Right atrium auricular region (tissue), 2 donors: ENCODE measurements around the gene RAC2. TPM values are rescaled to one million over a fixed set of nuclear protein-coding genes. Genes with fewer than 3 reads are reported as not detected.

Experiments used
- DNase-seq: peaks from one replicate; pipeline ENCODE4 v3.0.0-alpha.2; 2019; ENCODE audit warnings: low spot score
- H3K27ac ChIP-seq, 2 donors: fragments of 200-600 bp; sonication (generic); 1 replicate in 1 of 2; 2 replicates in 1 of 2; pipeline ENCODE4 v1.5.1; 2016 to 2019
- H3K27me3 ChIP-seq, 2 donors: fragments of 200-600 bp; sonication (generic); one replicate each; pipeline versions ENCODE4 v1.5.1 to v1.6.0; 2017 to 2019
- H3K36me3 ChIP-seq: fragments of 200-600 bp; sonication (generic); one replicate; pipeline ENCODE4 v1.5.1; 2016
- H3K4me1 ChIP-seq, 2 donors: fragments of 200-600 bp; sonication (generic); one replicate each; pipeline versions ENCODE4 v1.5.1 to v1.6.0; 2017 to 2019
- H3K4me3 ChIP-seq, 2 donors: fragments of 200-600 bp; sonication (generic); 1 replicate in 1 of 2; 2 replicates in 1 of 2; pipeline ENCODE4 v1.5.1; 2017 to 2019; ENCODE audit warnings: mild to moderate bottlenecking in 1 of 2, moderate library complexity in 1 of 2
- H3K9me3 ChIP-seq, 2 donors: fragments of 200-600 bp; sonication (generic); one replicate each; pipeline ENCODE4 v1.5.1; 2019
- total RNA-seq, 2 donors: library from RNA; depleted of rRNA; stranded (reverse); fragments of >200 nt; gene quantifications; one replicate each; pipeline ENCODE4 v1.1.0, GENCODE V29; 2016
- TF ChIP-seq, protein P1 (sequence below), 2 donors: fragments of 200-600 bp; sonication (generic); IDR thresholded peaks; one replicate each; pipeline ENCODE4 v1.5.1; 2019; ENCODE audit warnings: antibody characterized with exemption in 2 of 2

Gene RAC2
- total RNA-seq, 2 donors from 2014 or later, result 2.9 to 10.3 TPM

DNA sequence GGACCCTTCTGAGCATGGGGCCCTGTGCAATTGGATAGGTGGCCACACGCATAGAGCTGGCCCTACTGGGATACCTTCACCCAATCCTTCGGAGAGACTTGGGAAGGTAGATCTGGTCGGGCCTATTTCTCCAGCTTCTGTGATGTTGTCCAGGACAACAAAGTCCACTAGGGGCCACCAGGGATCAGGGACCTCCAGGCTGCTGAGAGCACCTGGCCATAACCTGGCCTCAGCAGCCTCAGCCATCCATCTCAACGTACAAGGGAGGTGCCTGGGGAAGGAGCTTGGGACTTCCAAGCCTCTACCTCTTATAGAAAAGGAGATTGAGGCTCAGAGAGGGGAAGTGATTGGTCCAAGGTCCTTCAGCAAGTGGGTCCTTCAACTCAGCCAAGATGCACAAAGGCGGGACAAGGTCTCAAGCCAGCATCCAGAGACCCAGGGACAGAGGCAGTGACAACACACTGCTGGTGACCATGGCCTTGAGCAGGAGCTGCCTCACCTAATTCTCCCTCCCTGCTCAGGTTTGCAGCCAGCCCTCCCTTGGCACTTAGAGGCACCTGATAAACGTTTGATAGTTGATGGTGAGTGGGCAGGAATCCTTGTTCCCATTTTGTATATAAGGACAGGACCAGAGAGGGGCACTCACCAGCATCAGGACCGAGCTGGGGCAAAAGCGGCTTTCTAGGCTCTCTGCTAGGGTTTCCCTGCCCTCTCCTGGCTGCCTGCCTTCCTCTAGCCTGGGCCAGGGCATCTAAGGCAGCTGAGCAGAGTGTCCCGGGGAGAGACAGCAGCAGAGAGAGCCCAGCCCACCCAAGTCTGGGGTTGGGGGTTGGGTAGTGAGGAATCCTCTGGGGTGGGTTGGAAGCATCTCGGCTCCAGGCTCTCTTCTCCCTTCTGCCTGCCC lies 4.5 kb downstream of the RAC2 start:
- H3K27ac ChIP-seq, result no peak overlapping the region
- H3K27me3 ChIP-seq, result peaks cover 5 to 15% of the 10 kb centered on the region in 2 donors
- no peaks in the 10 kb centered on the region for H3K36me3 ChIP-seq
- no peak overlapping the region for H3K4me3 ChIP-seq
- no peaks in the 10 kb centered on the region for H3K9me3 ChIP-seq
- peaks cover 0 to 7% of the 10 kb centered on the region in 2 donors for H3K4me1 ChIP-seq
- DNase-seq, result no peak
- TF ChIP-seq, protein P1, sequence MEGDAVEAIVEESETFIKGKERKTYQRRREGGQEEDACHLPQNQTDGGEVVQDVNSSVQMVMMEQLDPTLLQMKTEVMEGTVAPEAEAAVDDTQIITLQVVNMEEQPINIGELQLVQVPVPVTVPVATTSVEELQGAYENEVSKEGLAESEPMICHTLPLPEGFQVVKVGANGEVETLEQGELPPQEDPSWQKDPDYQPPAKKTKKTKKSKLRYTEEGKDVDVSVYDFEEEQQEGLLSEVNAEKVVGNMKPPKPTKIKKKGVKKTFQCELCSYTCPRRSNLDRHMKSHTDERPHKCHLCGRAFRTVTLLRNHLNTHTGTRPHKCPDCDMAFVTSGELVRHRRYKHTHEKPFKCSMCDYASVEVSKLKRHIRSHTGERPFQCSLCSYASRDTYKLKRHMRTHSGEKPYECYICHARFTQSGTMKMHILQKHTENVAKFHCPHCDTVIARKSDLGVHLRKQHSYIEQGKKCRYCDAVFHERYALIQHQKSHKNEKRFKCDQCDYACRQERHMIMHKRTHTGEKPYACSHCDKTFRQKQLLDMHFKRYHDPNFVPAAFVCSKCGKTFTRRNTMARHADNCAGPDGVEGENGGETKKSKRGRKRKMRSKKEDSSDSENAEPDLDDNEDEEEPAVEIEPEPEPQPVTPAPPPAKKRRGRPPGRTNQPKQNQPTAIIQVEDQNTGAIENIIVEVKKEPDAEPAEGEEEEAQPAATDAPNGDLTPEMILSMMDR (IDR thresholded peaks at IDR 0.05), result no peak

GRCh38 chr22:37237371-37238268 lies 6.4 kb downstream of the RAC2 start:
- no peak for DNase-seq
- TF ChIP-seq, protein P1 (IDR thresholded peaks at IDR 0.05), result no peak
- peaks cover 5 to 8% of the 10 kb centered on the region in 2 donors for H3K27me3 ChIP-seq

GRCh38 chr22:37235897-37236607 lies 8.0 kb downstream of the RAC2 start:
- no peaks in the 10 kb centered on the region for H3K9me3 ChIP-seq
- H3K36me3 ChIP-seq, result no peaks in the 10 kb centered on the region
- no peaks in the 10 kb centered on the region for H3K4me1 ChIP-seq
- peaks cover 0 to 8% of the 10 kb centered on the region in 2 donors for H3K27me3 ChIP-seq
- no peak overlapping the region for H3K27ac ChIP-seq
- no peak overlapping the region for H3K4me3 ChIP-seq
- DNase-seq, result no peak
- TF ChIP-seq, protein P1 (IDR thresholded peaks at IDR 0.05), result no peak

More at GRCh38 chr22:37237371-37238268, 6.4 kb downstream of the RAC2 start:
- no peaks in the 10 kb centered on the region for H3K36me3 ChIP-seq
- no peak overlapping the region for H3K4me3 ChIP-seq
- H3K9me3 ChIP-seq, result no peaks in the 10 kb centered on the region
- H3K4me1 ChIP-seq, result no peaks in the 10 kb centered on the region
- no peak overlapping the region for H3K27ac ChIP-seq

DNA sequence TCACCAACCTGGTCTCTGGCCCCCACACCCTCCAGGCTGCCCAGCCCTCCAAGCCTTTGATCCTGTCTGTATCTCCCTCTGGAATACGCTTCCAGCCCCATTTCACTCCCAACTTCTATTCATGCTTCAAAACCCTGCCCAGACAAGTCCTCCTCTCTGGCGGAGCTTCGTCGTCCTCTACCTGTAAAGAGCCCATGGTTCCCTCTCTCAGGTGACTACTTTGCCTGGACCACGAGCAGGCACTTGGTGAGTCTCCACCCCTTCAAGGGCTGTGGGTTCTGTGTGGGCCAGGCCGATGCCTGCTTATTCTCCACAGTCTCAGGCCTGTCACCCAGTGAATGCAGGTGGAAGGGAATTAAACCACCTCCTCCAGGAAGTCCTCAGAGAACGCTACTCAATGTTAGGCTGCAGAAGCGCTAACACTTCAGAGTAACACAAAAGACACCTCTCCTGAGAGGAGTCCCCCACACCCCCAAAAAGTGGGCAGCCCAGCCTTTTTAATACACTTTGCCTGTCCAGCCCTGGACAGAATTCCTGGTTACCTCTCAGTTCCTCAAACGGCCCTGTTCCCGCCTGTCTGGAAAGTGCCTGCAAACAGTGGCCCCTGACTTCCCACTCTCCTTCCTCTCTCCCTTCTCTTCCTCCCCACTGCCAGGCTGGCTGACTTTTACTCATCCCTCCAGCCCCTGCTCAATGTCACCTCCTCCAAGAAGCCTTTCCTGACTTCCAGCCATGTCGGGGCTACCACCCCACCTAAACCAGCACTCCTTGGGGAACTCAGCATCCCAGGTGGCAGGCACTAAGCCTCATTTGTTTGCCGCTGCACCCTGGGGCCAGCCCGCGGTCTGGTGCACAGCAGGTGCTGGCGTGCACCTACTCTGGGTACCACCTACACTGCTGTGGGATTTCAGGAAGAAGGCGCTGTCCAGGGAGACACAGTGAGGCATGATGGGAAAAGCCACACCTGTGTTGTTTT lies 9.0 kb downstream of the RAC2 start:
- Histone ChIP-seq H3K27me3 (peaks cover 0 to 8% of the 10 kb centered on the region in 2 donors), H3K36me3 (no peaks in the 10 kb centered on the region), H3K4me3 (no peak overlapping the region), H3K9me3 (no peaks in the 10 kb centered on the region), H3K27ac (no peak overlapping the region), H3K4me1 (peaks cover 0 to under 1% of the 10 kb centered on the region in 2 donors)
- TF ChIP-seq, protein P1 (IDR thresholded peaks at IDR 0.05), result no peak
- no peak for DNase-seq
